ENCODE results near the gene CBFA2T3.

The CBFA2T3 gene

DNA sequence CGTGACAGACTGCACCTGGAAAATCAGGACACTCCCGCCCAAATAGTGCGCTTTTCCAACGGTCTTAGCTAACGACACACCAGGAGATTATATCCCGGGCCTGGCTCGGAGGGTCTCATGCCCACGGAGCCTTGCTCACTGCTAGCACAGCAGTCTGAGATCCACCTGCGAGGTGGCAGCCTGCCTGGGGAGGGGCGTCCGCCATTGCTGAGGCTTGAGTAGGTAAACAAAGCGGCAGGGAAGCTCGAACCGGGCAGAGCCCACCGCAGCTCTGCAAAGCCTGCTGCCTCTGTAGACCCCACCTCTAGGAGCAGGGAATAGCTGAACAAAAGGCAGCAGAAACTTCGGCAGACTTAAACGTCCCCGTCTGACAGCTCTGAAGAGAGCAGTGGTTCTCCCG is 125.4 kb downstream of the CBFA2T3 start:
- no peak for DNase-seq

DNA sequence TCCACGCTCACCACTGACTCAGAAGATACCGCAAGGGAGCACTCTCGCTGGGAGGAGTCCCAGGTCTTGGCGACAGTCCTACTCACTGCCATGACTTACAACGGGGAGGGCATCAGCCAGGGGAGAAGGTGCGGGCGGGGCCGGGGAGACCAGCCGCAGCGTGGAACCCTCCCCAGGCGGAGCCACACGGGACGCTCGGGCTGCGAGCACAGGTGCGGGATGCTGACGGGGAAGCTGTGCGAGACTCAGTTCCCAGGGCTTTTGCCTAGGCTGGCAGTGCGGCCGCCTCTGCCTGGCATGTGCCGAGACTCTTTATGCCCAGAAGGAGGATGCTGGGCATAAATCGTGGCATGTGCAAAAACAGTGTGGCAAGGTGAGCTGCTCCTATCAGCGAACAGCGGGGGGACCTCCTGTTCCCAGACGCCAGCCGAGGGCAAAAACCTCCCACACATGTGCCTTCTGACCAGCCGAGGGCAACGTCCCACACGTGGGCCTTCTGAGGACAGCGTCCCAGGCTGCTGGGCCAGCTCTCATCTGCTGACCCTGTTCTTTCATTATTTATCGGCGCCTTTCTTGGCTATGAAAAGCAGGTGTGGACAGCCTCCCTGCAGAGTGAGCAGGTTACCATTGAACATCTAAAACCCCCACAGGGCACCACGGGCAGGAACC is 126.3 kb downstream of the CBFA2T3 start:
- no peak for DNase-seq

DNA sequence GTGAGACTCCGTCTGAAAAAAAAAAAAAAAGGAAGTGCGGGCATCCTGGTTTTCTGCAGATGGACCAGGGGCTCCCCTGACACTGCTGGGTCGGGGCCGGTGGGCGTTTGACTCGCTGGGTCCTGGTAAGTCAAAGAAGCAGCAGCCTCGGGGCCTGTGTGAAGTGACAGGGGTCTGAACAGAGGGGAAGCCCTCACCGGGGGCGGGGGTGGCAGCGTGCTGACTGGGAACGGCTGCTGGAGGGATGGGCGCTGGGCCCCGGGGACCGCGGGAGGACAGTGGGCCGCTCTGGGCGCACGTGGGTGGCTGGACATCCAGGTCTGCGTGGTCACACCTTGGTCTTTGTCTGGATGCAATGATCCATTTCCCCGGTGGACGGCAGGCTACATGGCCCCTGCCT is 128.4 kb downstream of the CBFA2T3 start:
- no peak for DNase-seq

DNA sequence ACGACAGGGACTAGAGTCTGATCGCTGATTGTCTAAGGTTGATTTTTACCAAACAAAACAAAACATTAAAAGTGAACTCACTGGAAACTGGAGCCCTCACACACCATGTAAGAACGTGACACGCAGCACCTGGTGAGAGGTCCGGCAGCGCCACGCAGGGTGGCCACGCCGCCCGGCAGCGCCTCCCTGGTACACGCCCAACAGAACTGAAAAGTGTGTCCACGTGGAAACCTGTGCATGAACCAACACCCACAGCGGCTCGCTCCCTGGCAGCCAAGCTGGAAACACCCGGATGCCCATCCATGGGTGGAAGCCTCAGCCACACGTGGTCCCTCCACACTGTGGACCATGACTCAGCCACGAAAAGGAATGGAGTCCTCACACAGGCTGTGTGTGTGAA is 129.4 kb downstream of the CBFA2T3 start:
- DNase-seq: no peak

DNA sequence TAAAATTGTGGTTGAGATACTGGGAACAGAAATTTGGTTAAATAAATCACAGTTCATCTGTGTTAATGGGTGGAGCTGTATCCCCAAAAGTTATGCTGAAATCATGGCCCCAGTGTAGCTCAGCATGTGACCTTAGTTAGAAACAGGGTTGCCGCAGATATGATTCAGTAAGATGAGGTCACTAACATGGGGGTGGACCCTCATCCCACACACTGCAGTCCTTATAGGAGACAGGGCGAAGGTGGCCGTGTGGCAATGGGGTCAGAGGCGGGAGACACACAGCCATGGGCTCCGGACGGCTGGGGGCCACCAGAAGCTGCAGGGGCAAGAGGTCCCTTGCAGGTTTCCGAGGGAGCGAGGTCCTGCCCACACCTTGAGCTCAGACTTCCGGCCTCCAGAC is 130.9 kb downstream of the CBFA2T3 start:
- DNase-seq: no peak

DNA sequence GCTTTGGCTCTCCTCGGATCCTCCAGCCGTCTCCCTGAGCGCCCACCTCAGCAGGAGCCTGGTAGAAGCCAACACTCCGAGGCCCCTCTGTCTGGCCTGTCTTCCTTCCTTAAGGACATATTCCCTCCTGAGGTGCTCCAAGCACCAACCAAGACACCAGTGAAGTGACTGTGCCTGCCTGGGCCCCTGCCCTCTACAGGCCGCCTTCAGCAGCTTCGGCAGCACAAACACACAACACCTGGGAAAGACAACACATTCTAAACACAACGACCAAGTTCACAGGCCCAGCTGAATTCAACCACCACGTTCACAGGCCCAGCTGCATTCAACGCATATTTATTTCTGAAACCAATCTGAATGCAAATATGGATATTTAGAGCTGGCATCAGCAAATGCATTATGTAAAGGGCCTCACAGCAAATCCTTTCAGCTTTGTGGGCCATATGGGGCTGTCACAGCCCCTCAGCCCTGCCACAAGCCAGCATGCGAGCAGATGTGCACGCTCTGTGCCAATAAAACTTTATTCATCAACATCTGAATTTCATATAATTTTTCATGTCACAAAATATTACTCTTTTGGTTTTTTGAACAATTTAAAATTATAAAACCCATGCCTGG is 132.5 kb downstream of the CBFA2T3 start:
- no peak for DNase-seq

DNA sequence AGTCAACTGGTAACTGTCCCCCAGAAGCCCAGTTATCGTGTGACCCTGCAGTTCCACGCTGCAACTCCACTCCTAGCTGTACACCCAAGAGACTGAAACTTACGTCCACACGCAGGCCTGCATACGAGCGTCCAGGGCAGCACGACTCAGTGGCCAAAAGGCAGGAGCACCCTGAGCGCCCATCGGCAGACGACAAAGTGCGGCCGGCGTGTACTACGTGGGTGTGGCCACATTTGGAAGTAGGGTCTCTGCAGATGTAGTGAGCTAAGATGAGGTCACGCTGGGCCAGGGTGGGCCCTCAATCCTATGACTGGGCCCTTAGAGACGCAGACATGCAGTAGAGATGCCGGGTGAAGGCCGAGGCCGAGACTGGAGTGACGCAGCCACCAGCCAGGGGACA is 133.8 kb downstream of the CBFA2T3 start:
- DNase-seq: no peak

DNA sequence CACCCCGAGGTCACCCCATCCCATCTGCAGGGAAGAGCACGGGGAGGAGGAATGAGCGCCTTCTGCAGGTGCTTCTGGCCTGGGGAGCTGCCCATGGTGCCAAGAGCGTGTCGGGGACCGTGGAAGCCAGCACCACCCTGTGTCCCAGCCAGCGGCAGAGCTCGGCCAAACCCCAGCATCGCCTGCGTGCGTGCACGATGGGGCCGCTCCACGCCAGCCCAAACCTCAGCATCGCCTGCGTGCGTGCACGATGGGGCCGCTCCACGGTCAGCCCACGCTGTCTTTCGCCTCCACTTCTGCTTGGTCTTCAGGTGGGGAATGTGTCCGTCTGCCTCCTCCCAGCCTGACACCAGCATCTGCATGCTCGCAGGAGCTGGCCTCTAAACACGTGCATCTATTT is 134.2 kb downstream of the CBFA2T3 start:
- DNase-seq: no peak

DNA sequence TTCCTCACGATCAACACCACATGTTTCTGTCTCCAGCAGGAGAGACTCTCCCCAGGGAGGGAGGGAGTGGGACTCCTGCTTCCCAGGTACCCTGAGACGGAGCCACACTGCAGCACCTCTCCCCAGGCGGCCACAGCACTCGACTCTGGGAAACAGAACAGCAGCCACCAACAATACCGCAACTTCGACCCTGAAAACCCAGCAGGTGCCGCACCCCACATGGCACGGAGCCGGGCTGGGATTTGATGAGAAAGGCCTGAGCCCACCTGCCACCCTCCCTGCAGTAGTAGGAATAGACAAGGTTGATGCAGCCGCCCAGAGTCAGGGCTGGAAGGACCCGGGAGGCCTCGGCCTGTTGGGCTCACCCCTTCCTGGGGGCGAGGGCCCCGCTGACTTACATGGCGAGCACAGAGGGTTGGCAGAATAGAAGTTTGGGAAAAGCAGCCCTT is 134.7 kb downstream of the CBFA2T3 start:
- no peak for DNase-seq

DNA sequence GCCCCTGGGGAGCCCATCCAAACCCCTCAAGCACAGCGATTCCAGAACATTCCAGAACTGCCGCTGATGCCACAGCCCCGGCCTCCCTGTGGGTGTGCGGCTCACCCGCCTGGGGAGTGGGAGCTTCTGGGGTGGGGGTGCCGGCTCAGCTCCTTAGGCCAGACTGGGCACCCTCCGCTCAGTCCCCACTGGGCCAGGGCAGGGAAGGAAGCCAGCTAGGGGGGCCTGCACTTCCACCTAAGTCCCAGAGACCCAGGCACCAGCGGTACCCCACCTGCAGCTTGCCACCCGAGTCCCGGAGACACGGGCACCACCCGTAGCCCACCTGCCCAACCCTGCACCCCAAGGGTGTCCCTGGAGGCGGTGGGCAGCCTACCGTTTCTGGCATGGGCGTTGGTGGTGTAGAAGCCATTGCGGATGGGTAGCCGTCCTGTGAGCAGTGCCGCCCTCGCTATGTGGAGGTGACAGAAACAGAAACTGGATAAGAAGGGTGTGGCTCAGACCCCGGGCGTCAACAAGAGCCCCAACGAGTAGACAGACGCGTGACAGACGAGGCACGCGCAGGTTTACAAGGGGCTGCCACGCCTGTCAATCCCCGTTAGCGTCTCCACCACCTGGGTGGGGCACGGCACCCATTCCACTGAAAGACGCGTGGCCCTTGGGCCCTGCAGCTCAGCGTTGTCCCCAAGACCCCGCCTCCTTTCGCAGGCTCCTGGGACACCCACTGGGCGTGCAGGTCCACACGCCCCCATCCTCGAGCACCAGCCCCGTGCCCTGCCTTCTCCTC is 135.3 kb downstream of the CBFA2T3 start:
- no peak for DNase-seq

DNA sequence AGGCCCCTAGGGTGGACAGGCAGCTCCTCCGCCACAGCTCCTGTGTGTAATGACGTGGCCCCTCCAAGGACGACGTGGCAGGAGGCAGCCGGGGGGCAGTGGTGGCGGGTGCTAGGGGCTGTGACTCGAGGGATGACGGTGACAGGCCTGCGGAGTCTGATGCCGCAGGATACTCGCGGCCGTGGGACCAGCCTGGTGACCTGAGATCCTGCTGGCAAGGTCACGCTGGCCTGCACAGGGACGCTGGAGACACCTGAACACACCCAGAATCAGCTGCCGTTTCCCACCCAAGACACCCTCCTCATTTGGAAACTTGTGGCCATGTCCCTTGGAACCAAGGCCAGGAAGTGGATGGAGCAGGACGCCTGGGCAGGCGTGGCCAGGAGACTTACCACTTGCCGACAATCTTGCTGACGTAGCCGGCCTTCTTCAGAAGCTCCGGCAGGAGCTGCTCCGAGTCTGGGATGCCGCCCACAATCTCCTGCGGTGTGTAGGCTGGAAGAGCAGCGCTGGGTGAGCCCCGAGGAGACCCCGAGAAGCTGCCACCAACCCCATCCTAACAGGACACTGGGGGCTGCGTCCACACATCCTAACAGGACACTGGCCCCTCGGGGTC is 136.3 kb downstream of the CBFA2T3 start:
- no peak for DNase-seq

DNA sequence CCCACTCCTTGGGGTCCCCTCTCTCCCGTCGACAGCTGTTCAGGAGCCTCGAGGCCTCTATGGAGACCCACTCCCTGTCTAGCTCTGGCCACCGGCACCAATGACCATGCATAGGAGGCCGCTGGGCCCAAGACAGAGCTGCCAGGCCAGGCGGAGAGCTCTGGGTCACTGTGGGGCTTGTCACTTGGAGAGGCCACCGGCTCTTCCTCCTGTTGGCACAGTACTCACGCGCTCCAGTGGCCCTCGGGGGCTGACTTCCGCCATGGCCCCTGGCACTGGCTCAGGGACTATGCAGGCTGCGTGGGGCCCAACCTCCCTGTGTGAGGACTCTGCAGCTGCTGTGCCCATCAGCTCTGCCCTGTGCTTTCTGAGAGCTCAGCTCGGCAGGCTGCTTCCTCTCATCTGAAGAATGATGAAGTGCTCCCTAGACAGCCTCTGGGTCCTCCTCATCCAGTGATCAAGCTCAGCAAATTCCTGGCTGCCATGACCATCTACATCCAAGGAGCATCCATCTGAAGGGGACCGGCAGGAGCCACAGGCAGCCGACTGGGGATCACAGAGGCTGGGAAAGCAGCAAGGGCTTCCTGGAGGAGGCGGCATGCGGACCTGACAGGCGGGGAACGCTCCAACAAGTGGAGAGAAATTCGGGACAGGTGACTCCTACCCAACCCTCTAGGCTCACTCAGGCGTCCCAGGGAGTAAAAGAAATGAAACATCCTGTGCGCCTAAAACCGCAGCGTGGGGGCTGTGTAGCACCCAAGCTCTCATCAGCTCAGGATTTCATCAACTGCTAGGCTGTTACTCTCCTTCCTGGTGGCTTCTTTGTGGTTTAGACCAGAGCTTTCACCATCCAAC is 137.0 kb downstream of the CBFA2T3 start:
- no peak for DNase-seq

DNA sequence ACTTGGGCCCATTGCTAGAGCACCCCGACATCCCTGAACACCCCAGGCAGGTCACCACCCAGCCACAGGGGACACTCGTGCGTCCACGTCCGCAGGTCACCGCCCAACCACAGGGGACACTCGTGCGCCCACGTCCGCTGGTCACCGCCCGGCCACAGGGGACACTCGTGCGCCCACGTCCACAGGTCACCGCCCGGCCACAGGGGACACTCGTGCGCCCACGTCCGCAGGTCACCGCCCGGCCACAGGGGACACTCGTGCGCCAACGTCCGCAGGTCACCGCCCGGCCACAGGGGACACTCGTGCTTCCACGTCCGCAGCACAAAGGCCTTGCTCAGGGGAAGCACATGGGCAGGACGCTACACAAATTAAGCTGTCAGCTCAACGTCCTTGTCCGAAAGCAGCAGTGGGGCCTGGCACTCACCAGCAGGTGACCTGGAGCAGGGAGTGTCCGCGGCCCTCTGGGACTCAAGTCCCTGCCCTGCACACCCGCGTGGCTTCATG is 137.9 kb downstream of the CBFA2T3 start:
- no peak for DNase-seq

DNA sequence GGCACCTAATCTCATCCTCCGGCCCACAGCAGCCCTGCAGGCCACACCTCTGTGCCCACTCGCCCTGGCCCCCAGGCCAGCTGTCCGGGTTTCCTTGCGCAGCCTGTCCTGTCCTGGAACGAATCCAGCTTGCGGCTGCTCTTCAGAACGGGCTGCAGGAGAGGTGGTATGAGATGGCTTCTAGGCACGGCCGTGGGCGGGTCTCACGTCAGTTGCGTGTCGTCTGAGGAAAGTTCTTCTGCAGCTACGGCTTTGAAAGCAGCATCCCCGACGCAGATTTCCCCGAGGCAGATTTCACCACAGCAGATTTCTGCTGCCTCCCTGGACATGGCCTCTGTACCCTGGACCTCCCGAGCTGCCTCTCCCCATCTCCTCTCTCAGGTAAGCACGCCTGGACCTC is 138.4 kb downstream of the CBFA2T3 start:
- no peak for DNase-seq

DNA sequence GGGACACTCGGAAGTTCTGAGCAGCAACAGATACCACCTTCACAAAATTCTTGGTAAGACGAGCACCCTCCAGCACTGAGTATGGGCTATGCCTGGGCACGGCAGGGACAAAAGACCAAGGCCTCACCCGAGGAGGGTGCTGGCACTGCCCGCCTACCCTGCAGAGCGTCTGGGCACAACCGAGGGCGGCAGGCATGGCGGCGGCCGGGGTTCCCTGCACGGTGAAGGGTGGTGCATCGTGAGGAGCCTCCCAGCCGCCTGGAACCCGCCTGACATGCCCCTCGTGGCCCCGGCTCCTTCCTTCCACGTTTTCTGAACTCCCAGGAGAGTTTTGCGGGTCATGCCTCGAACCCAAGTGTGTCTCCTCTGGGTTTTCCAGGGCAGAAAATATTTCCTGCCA is 139.2 kb downstream of the CBFA2T3 start:
- DNase-seq: no peak

DNA sequence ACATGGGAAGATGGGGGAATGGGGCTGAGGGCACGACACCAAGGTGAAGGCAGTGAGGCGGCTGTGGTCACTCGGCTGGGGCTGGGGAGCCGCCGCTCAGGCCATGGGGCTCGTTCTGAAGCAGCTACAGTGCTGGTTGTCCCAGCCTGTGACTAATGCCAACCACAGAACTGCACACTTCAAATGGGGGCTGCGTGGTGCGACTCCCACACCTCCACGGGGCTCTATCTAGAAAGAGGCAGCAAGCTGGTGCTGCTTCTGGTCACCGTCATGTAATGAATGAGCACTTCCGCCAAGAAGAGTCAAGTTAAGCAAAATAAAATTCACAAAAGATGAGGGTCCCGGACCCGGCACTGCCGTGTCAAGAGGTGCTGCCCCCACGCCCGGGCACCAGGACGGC is 140.2 kb downstream of the CBFA2T3 start:
- DNase-seq: no peak

DNA sequence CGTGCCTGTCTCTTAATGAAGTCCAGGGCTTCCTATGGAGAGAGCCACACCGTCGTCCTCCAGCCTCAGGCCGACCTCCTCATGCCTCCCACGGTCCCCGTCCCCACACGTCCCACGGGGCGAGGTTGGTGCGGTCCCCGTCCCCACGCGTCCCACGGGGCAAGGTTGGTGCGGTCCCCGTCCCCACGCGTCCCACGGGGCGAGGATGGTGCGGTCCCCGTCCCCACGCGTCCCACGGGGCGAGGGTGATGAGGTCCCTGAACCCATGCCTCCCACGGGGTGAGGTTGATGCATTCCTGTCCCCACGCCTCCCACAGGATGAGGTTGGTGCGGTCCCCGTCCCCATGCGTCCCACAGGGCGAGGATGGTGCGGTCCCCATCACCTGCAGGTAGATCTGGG is 141.2 kb downstream of the CBFA2T3 start:
- no peak for DNase-seq

DNA sequence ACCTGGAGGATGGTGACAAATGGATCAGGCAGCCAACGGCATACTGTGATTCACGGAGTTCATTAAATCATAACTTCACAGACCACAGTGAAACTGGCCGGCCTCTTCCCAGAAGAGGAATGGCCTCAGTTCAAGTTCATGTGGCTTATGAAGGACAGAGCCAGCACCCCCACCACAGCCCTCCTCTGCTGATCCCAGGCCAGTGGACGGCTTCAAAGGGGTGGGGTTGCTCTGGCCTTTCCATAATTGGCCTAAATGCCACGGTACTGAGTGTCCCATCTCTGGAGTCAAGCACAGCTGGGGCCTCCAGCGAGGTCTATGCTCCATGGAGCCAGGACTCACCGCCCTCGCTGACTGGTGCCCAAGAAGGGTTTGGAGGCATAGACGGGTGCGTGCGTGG is 141.6 kb downstream of the CBFA2T3 start:
- DNase-seq: no peak

DNA sequence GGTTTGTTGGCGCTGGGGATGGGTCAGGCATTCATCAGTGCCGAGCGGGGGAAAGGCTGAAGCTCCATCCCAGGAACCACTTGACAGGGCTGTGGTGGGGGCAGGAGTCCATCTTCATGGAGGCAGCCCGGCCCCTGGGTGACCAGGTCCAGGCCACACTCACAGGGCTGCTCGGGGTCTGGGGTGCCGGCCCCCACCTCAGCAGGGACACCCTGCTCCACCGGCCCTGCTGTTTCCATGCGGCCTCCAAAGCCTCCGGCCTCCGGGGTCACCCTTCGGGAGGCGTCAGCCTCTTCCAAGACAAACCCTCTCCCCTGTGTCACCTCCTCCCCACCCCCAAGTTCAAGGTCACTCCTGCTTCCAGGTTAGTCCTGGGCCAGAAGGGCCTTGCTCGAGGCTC is 142.3 kb downstream of the CBFA2T3 start:
- no peak for DNase-seq

DNA sequence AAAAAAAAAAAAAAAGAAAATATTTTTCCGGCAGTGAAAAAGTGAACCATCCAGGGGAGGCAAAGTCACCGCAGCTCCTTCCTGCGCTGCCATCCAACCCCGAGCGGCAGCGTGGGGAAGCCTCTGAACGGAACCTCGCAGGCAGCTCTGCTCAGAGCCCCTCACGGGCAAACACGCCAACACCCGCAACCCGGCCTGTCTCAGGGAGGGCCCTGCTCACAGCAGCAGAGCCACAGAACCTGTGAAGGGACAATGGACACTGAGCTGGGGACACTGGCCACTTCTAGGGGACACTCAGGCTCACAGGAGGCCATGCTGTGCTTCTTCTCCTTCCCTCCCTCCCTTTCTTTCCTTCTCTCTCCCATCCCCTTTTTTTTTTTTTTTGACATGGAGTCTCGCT is 143.9 kb downstream of the CBFA2T3 start:
- DNase-seq: no peak

DNA sequence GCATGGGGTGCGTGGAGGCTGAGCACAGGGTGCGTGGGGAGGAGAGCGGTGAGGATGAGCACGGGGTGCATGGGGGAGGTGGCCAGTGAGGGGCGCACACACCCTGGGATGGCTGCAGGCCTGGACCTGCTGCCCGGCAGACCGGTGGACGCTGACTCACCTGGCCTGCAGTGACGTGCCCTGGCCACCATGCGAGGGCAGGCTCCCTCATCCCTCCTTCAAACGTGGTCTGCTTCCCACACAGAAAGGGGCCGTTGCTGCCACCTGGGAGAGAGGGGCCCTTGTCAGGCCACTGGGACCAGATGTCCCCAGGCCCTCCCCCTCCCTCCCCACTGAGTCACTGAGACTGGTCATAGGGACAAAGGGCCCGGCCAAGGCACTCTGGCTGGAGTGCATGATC is 145.2 kb downstream of the CBFA2T3 start:
- no peak for DNase-seq

DNA sequence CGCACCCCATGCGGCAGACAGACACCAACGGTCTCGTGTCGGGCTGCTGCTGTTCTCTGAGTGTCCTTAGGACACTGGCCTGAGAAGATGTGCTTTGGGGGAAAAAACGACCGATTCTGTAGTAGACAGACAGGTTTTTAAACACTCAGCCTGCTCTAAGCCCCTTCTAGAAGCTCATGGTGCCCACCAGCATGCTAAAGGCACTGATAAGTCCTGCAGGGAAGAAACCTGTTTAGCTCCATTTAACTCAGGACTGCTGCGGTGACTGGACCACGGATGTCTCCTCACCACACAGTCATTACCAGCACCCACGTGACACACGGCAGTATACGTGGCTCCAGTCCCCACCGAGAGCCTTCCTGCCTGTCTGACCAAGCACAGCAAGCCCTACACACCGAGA is 146.2 kb downstream of the CBFA2T3 start:
- no peak for DNase-seq

DNA sequence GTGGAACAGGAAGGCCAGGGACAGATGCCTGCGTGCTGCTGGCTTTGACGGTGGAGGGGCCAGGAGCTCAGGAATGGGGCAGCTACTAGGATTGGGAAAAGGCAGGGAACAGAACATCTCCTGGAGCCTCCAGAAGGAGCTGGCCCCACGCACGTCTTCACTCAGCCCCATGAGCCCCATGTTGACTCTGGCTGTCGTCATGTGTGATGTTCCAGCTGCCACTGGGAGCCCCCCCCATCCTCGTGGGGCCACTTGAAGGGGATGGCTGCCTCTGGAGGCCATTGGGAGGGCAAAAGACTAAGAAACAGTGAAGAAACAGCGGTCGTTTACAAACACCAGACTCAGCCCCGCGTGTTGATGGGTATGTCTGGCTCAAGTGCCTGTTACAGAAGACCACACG is 146.7 kb downstream of the CBFA2T3 start:
- no peak for DNase-seq
